K562 (cell line): ENCODE results near the gene PCNX3. TPM values are rescaled to one million over a fixed set of nuclear protein-coding genes. Genes with fewer than 3 reads are reported as not detected.

Experiments used
- ATAC-seq: fragments of 200-7000 bp; cut with Tn5 transposase; 3 replicates; pipeline ENCODE4 v1.9.1; 2020; ENCODE audit warnings: moderate library complexity
- BruUV-seq: library from RNA; stranded (reverse); fragments of 400-500 nt; replicated peaks from 2 replicates; lab custom pipeline; 2021; lab: Mats Ljungman, UMichigan
- CTCF ChIA-PET: fragments of 300-600 bp; formaldehyde crosslinking; extraction: SDS; loops from one replicate; lab custom pipeline; 2021; ENCODE audit warnings: low intra/inter-chr PET ratio; lab: Yijun Ruan, JAX
- POLR2A ChIA-PET: fragments of 300-600, 350-650 bp; sonication (Branson Sonifier 250); formaldehyde crosslinking; extraction: SDS; loops from one replicate; lab custom pipeline; 2021; ENCODE audit warnings: antibody characterized with exemption, inconsistent platforms; lab: Yijun Ruan, JAX
- DNase-seq, 4 experiments: peaks; one replicate each; pipeline versions ENCODE4 v3.0.0 to v3.0.0-alpha.2; 2011 to 2018; ENCODE audit warnings: low spot score in 3 of 4, mixed read lengths in 3 of 4; ENCODE audit errors: extremely low read depth in 1 of 4
- FAIRE-seq: peaks from 2 replicates; lab custom pipeline; 2011; peaks lifted over from hg19 to GRCh38; lab: Jason Lieb, UNC
- H2AFZ ChIP-seq: 2 replicates; pipeline ENCODE4 v1.6.0; 2011; ENCODE audit warnings: low read depth, low read length, control low read depth, inconsistent platforms
- H3K27ac ChIP-seq: fragments of 200-600 bp; 3 replicates; pipeline ENCODE4 v1.8.0; 2011; ENCODE audit warnings: low read depth, mild to moderate bottlenecking, control low read depth, inconsistent platforms, low read length, moderate library complexity, mixed read lengths; ENCODE audit errors: extremely low read depth
- H3K27me3 ChIP-seq, 2 experiments: fragments of 300-600 bp in 1 of 2; 2 replicates in 1 of 2; 3 replicates in 1 of 2; pipeline versions ENCODE4 v1.6.0 to v1.8.0; 2011; ENCODE audit warnings: inconsistent platforms in 2 of 2, low read length in 2 of 2, mild to moderate bottlenecking in 1 of 2, mixed read lengths in 1 of 2, moderate library complexity in 1 of 2; ENCODE audit not compliant: control insufficient read depth in 2 of 2, insufficient read depth in 2 of 2
- H3K36me3 ChIP-seq: fragments of 300-600 bp; 3 replicates; pipeline ENCODE4 v1.8.0; 2011; ENCODE audit warnings: mild to moderate bottlenecking, low read length, inconsistent platforms; ENCODE audit not compliant: control insufficient read depth, insufficient read depth
- H3K4me1 ChIP-seq, 2 experiments: fragments of 200-600 bp in 1 of 2; replicated peaks in 1 of 2; 2 replicates in 1 of 2; 3 replicates in 1 of 2; pipeline versions ENCODE4 v1.5.1 to v1.8.0; 2011; ENCODE audit warnings: inconsistent platforms in 2 of 2, low read length in 2 of 2, mild to moderate bottlenecking in 1 of 2, mixed read lengths in 1 of 2, moderate library complexity in 1 of 2; ENCODE audit not compliant: control insufficient read depth in 2 of 2, insufficient read depth in 2 of 2
- H3K4me2 ChIP-seq: 2 replicates; pipeline ENCODE4 v1.6.1; 2011; ENCODE audit warnings: low read length, control low read depth, inconsistent platforms, mixed read lengths; ENCODE audit not compliant: insufficient read depth
- H3K4me3 ChIP-seq: fragments of 200-600 bp; sonication (generic), shearing (Covaris generic); 2 replicates; pipeline ENCODE4 v1.5.1; 2016; ENCODE audit warnings: control low read depth, inconsistent platforms
- H3K79me2 ChIP-seq: fragments of 200-600 bp; 3 replicates; pipeline ENCODE4 v1.8.0; 2011; ENCODE audit warnings: low read length, inconsistent platforms; ENCODE audit not compliant: control insufficient read depth, insufficient read depth
- H3K9ac ChIP-seq, 2 experiments: 2 replicates each; pipeline versions ENCODE4 v1.6.0 to v1.6.1; 2011; ENCODE audit warnings: low read depth in 2 of 2, low read length in 2 of 2, control low read depth in 1 of 2, inconsistent platforms in 1 of 2, mild to moderate bottlenecking in 1 of 2, mixed read lengths in 1 of 2; ENCODE audit not compliant: insufficient read depth in 1 of 2
- H3K9me1 ChIP-seq: one replicate; pipeline ENCODE4 v1.6.0; 2011; ENCODE audit warnings: inconsistent platforms, mild to moderate bottlenecking, low read length, moderate library complexity; ENCODE audit not compliant: control insufficient read depth, insufficient read depth
- H3K9me3 ChIP-seq: replicated peaks from 2 replicates; pipeline ENCODE4 v1.5.1; 2011; ENCODE audit warnings: low read depth, low read length, inconsistent platforms; ENCODE audit not compliant: control insufficient read depth, insufficient read depth
- H4K20me1 ChIP-seq: replicated peaks from 2 replicates; pipeline ENCODE4 v1.6.1; 2011; ENCODE audit warnings: low read length, inconsistent platforms, mixed read lengths; ENCODE audit not compliant: control insufficient read depth, insufficient read depth
- CBFA2T2 ChIP-seq: fragments of 450-650 bp; conservative IDR thresholded peaks from 2 replicates; pipeline ENCODE4 v1.6.1; 2017; ENCODE audit warnings: mild to moderate bottlenecking
- CBFA2T3 ChIP-seq: fragments of 450-650 bp; IDR thresholded peaks from 2 replicates; pipeline ENCODE4 v1.6.1; 2017
- DPF2 ChIP-seq: fragments of 450-650 bp; IDR thresholded peaks from 2 replicates; pipeline ENCODE4 v1.6.1; 2016
- MYC ChIP-seq, 2 experiments: fragments of 250-450 bp in 1 of 2; sonication (Bioruptor Pico) in 1 of 2; IDR thresholded peaks; 2 replicates each; pipeline versions ENCODE4 v1.5.1 to v1.6.1; 2012 to 2021; ENCODE audit warnings: low read depth in 2 of 2, borderline replicate concordance in 1 of 2, improper control_type of control experiment in 1 of 2, low read length in 1 of 2, mild to moderate bottlenecking in 1 of 2, moderate library complexity in 1 of 2
- NCOR1 ChIP-seq: fragments of 450-650 bp; IDR thresholded peaks from 2 replicates; pipeline ENCODE4 v1.6.1; 2016; ENCODE audit warnings: mild to moderate bottlenecking, moderate library complexity
- NR2C2 ChIP-seq, 2 experiments: fragments of 200-800 bp in 1 of 2; sonication (Bioruptor generic) in 1 of 2; sonication (generic) in 1 of 2; formaldehyde crosslinking in 1 of 2; IDR thresholded peaks; 2 replicates each; pipeline versions ENCODE4 v1.6.1 to v1.8.0; 2016 to 2022; ENCODE audit warnings: mild to moderate bottlenecking in 1 of 2, missing compliant biosample characterization in 1 of 2, missing genetic modification characterization in 1 of 2, missing genetic modification reagents in 1 of 2
- RBFOX2 ChIP-seq: fragments of 200-400 bp; formaldehyde crosslinking; IDR thresholded peaks from 2 replicates; pipeline ENCODE4 v1.6.1; 2017; ENCODE audit warnings: low read depth, mild to moderate bottlenecking, low read length, moderate library complexity
- ZNF263 ChIP-seq: sonication (generic); formaldehyde crosslinking; IDR thresholded peaks from 2 replicates; pipeline ENCODE4 v1.8.0; 2022; ENCODE audit warnings: mild to moderate bottlenecking, missing genetic modification reagents, borderline replicate concordance
- ZNF445 ChIP-seq: fragments of 250-450 bp; sonication (Bioruptor Pico); IDR thresholded peaks from 2 replicates; pipeline ENCODE4 v1.4.0; 2020; ENCODE audit warnings: low read depth, mild to moderate bottlenecking, moderate library complexity
- WGBS: fragments of 100-300 bp; shearing (Covaris generic); methylation state at CpG from one replicate; pipeline ENCODE4 v1.1.6; 2016; ENCODE audit warnings: low coverage, mixed read lengths; ENCODE audit not compliant: insufficient coverage; ENCODE audit errors: missing lambda C conversion rate; 5-methylcytosine and 5-hydroxymethylcytosine counted together
- in situ Hi-C: fragments of 300-500 bp; cut with MboI; formaldehyde crosslinking; loops from 4 replicates; pipeline ENCODE4 v1.15.0; 2018; ENCODE audit warnings: inconsistent platforms, mixed read lengths
- intact Hi-C: fragments of 100-400 bp; cut with micrococcal nuclease; formaldehyde crosslinking; loops from 2 replicates; pipeline ENCODE4 v1.14.2; 2022
- polyA plus RNA-seq, 8 experiments: library from polyadenylated mRNA; depleted of rRNA in 4 of 8; stranded (reverse) in 5 of 8; unstranded in 3 of 8; fragments of >200 nt; fragmentation: Nextera tagmentation in 2 of 8; fragmentation: Illumina TruSeq in 1 of 8; extraction: Ambion mirVana in 2 of 8; extraction: Trizol in 1 of 8; gene quantifications; 2 replicates each; pipeline versions ENCODE4 v1.2.1 to v1.2.3, GENCODE V29; 2011 to 2014; ENCODE audit warnings: inconsistent platforms in 1 of 8, missing spikeins in 1 of 8
- total RNA-seq, 7 experiments: library from RNA; depleted of rRNA in 6 of 7; stranded (reverse); fragments of >200 nt in 6 of 7; fragmentation: Illumina TruSeq in 2 of 7; extraction: Trizol in 2 of 7; gene quantifications; 2 replicates each; pipeline versions ENCODE4 v1.2.1 to v1.2.3, GENCODE V29; 2011 to 2021; ENCODE audit warnings: low replicate concordance in 1 of 7
- TF ChIP-seq, protein P1 (sequence below): fragments of 250-450 bp; sonication (Bioruptor Pico); IDR thresholded peaks from 2 replicates; pipeline ENCODE4 v1.8.0; 2022; ENCODE audit warnings: inconsistent platforms, mild to moderate bottlenecking, moderate library complexity, borderline replicate concordance
- TF ChIP-seq, protein P2 (sequence below): fragments of 450-650 bp; IDR thresholded peaks from 2 replicates; pipeline ENCODE4 v1.6.1; 2017; ENCODE audit warnings: antibody characterized with exemption
- TF ChIP-seq, protein P3 (sequence below): sonication (generic); formaldehyde crosslinking; IDR thresholded peaks from 2 replicates; pipeline ENCODE4 v1.9.0; 2022; ENCODE audit warnings: mild to moderate bottlenecking, missing genetic modification reagents

Gene PCNX3
- total and polyA plus RNA-seq, 9 of the 15 experiments (the other 6 are each of a cell fraction or from before 2014, with no cell fraction given), result 0.11 to 47.8 (median 12.8) TPM

DNA sequence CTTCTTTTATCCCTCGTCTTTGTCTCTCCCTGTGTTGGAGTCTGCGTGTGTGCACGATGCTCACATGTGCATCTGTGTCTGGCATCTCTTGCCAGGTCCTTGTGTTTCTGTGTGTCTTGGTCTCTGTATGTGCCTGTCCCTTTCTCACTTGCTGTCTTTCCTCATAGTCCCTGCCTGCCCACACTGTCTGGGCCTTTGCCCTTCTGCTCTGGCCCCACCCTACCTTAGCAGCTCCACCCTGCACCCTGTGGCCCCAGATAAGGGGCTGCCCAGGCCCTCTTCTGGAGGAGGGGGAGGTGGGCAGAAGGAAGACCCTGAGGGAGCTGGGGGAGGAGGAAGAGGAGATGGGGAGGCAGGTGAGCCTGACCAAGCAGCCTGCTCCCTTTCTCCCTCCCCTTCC, 36.9 kb upstream of the PCNX3 start:
- Histone ChIP-seq H3K9me1 (peaks cover 5% of the 10 kb centered on the region), H3K79me2 (peaks cover 34% of the 10 kb centered on the region), H3K4me1 (peaks cover 37 to 83% of the 10 kb centered on the region in 2 experiments), H3K9ac (peak overlapping the region; percentile 76 to 95), H2AFZ (no peak overlapping the region), H4K20me1 (no peaks in the 10 kb centered on the region), H3K4me3 (no peak overlapping the region), H3K4me2 (peak overlapping the region; percentile 50), H3K9me3 (no peaks in the 10 kb centered on the region), H3K27me3 (no peaks in the 10 kb centered on the region; a peak in 1 of 5 replicates), H3K36me3 (peaks cover 56% of the 10 kb centered on the region; the same call in 2 of the 3 replicates), H3K27ac (peak overlapping the region; percentile 22; the same call in 1 of the 3 replicates)
- peak in 2 of 4 experiments; percentile 36 to 52 for DNase-seq
- CTCF ChIA-PET, result no interaction called here
- FAIRE-seq, result no peak
- intact Hi-C loops (no loop called here), in situ Hi-C loops (no loop called here)
- TF ChIP-seq, protein P1, sequence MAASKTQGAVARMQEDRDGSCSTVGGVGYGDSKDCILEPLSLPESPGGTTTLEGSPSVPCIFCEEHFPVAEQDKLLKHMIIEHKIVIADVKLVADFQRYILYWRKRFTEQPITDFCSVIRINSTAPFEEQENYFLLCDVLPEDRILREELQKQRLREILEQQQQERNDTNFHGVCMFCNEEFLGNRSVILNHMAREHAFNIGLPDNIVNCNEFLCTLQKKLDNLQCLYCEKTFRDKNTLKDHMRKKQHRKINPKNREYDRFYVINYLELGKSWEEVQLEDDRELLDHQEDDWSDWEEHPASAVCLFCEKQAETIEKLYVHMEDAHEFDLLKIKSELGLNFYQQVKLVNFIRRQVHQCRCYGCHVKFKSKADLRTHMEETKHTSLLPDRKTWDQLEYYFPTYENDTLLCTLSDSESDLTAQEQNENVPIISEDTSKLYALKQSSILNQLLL (CRISPR knock-in tag), result no peak
- TF ChIP-seq NCOR1 (peak; percentile 32; the same call in 1 of the 2 replicates), NR2C2 (CRISPR knock-in tag; IDR thresholded peaks at IDR 0.05) (no peak), NR2C2 (tag; IDR thresholded peaks at IDR 0.05) (no peak), CBFA2T3 (peak; percentile 53; the same call in 1 of the 2 replicates), ZNF445 (CRISPR knock-in tag) (no peak), MYC (IDR thresholded peaks at IDR 0.05; ENCODE audit: low read depth, low read length) (no peak), MYC (CRISPR knock-in tag; IDR thresholded peaks at IDR 0.05; ENCODE audit: borderline replicate concordance, low read depth) (no peak), RBFOX2 (0 out of 2 replicates have a peak, but pooled peaks have one; percentile 3), CBFA2T2 (0 out of 2 replicates have a peak, but pooled peaks have one; percentile 6), DPF2 (no peak), ZNF263 (CRISPR knock-in tag) (peak; percentile 27; the same call in 1 of the 2 replicates)
- TF ChIP-seq, protein P2, sequence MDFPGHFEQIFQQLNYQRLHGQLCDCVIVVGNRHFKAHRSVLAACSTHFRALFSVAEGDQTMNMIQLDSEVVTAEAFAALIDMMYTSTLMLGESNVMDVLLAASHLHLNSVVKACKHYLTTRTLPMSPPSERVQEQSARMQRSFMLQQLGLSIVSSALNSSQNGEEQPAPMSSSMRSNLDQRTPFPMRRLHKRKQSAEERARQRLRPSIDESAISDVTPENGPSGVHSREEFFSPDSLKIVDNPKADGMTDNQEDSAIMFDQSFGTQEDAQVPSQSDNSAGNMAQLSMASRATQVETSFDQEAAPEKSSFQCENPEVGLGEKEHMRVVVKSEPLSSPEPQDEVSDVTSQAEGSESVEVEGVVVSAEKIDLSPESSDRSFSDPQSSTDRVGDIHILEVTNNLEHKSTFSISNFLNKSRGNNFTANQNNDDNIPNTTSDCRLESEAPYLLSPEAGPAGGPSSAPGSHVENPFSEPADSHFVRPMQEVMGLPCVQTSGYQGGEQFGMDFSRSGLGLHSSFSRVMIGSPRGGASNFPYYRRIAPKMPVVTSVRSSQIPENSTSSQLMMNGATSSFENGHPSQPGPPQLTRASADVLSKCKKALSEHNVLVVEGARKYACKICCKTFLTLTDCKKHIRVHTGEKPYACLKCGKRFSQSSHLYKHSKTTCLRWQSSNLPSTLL, result no peak
- TF ChIP-seq, protein P3, sequence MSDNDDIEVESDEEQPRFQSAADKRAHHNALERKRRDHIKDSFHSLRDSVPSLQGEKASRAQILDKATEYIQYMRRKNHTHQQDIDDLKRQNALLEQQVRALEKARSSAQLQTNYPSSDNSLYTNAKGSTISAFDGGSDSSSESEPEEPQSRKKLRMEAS (CRISPR knock-in tag), result peak; percentile 32; the same call in 1 of the 2 replicates
- no TSS peak for BruUV-seq
- ATAC-seq, result no peak
- 58% methylated on average over 3 of the region's 3 CpGs for WGBS
- POLR2A ChIA-PET, result interaction anchor here (1.0 to 1.7 kb wide), 4 partner anchors 8 to 155 kb away, joined by 3 to 4 read pairs (median 4); no protein-coding TSS in a partner anchor
